Glutamatergic neuron (in vitro differentiated cells): ENCODE measurements around the gene CHTF8. TPM values are rescaled to one million over a fixed set of nuclear protein-coding genes. Genes with fewer than 3 reads are reported as not detected.
"Not testable (repeated sequence)": the region's sequence is repeated elsewhere in the genome, so short reads cannot be mapped to it uniquely, and the experiment has no call there.

ENCODE experiments used
- DNase-seq: peaks from one replicate; pipeline ENCODE4 v3.0.0; 2022
- H3K27ac Mint-ChIP-seq: one replicate; pipeline ENCODE4 v1.8.0; 2020; ENCODE audit warnings: mild to moderate bottlenecking, mixed read lengths, inconsistent platforms; ENCODE audit not compliant: unreplicated experiment
- H3K27me3 Mint-ChIP-seq: one replicate; pipeline ENCODE4 v1.8.0; 2020; ENCODE audit warnings: mild to moderate bottlenecking, moderate library complexity, mixed read lengths, inconsistent platforms; ENCODE audit not compliant: unreplicated experiment
- H3K36me3 Mint-ChIP-seq: one replicate; pipeline ENCODE4 v1.8.0; 2020; ENCODE audit warnings: mild to moderate bottlenecking, mixed read lengths, inconsistent platforms; ENCODE audit not compliant: unreplicated experiment
- H3K4me1 Mint-ChIP-seq: one replicate; pipeline ENCODE4 v1.8.0; 2020; ENCODE audit warnings: mild to moderate bottlenecking, low read depth, mixed read lengths, inconsistent platforms; ENCODE audit not compliant: unreplicated experiment
- H3K4me3 Mint-ChIP-seq: one replicate; pipeline ENCODE4 v1.8.0; 2020; ENCODE audit warnings: mild to moderate bottlenecking, mixed read lengths, inconsistent platforms; ENCODE audit not compliant: unreplicated experiment
- H3K9me3 Mint-ChIP-seq: one replicate; pipeline ENCODE4 v1.8.0; 2020; ENCODE audit warnings: mild to moderate bottlenecking, moderate library complexity, mixed read lengths, inconsistent platforms; ENCODE audit not compliant: unreplicated experiment
- CTCF ChIP-seq: fragments of 200-600 bp; sonication (generic); IDR thresholded peaks from one replicate; pipeline ENCODE4 v1.5.0; 2021; ENCODE audit not compliant: partially characterized antibody, unreplicated experiment
- total RNA-seq: library from RNA; stranded (reverse); fragmentation: NEBNext Ultra II Directional; extraction: Animal tissue kit (Norgen Biotek cat#: 25700); gene quantifications from one replicate; pipeline ENCODE4 v1.2.1, GENCODE V29; 2021; ENCODE audit not compliant: unreplicated experiment

Gene CHTF8
- total RNA-seq, 1 donor from 2014 or later = 116 TPM

GRCh38 chr16:69127966-69128510 is 4.3 kb downstream of the CHTF8 start:
- Mint-ChIP-seq H3K27ac (no peak overlapping the region), H3K9me3 (peaks cover 5% of the 10 kb centered on the region), H3K4me3 (no peak overlapping the region), H3K27me3 (peaks cover 6% of the 10 kb centered on the region), H3K4me1 (peaks cover 6% of the 10 kb centered on the region), H3K36me3 (no peaks in the 10 kb centered on the region)
- no peak for TF ChIP-seq CTCF
- DNase-seq = no peak

GRCh38 chr16:69126801-69127200 is 5.6 kb downstream of the CHTF8 start:
- H3K4me3 Mint-ChIP-seq, H3K27ac Mint-ChIP-seq, DNase-seq, H3K4me1 Mint-ChIP-seq, H3K9me3 Mint-ChIP-seq, H3K27me3 Mint-ChIP-seq, H3K36me3 Mint-ChIP-seq: not testable (repeated sequence)

DNA sequence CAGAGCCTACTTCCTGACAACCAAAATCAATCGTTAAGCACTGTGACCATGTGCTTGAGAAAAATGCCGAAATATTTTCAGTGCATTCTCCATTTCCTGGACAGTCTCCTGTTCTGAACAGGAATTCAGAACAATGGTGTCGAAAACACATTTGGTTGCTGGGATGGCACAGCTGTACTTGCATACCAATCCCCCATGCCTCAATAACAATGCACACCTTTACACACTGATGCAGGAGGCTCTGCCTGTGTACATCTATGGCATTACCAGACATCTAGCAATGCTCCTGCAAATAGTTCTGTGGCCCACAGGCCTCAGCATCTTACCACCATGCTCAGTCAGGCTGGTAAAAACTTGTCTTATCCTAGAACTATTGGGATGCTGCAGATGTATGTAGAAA is 6.2 kb downstream of the CHTF8 start:
- Mint-ChIP-seq H3K4me1 (peaks cover 6% of the 10 kb centered on the region), H3K36me3 (no peaks in the 10 kb centered on the region), H3K27me3 (no peaks in the 10 kb centered on the region), H3K4me3 (no peak overlapping the region), H3K27ac (no peak overlapping the region), H3K9me3 (no peaks in the 10 kb centered on the region)
- no peak for TF ChIP-seq CTCF
- no peak for DNase-seq

- H3K4me1 Mint-ChIP-seq, H3K4me3 Mint-ChIP-seq, H3K9me3 Mint-ChIP-seq, H3K27me3 Mint-ChIP-seq, H3K27ac Mint-ChIP-seq, DNase-seq, H3K36me3 Mint-ChIP-seq: not testable (repeated sequence)
Observed at GRCh38 chr16:69124961-69125360, 7.4 kb downstream of the CHTF8 start.

DNA sequence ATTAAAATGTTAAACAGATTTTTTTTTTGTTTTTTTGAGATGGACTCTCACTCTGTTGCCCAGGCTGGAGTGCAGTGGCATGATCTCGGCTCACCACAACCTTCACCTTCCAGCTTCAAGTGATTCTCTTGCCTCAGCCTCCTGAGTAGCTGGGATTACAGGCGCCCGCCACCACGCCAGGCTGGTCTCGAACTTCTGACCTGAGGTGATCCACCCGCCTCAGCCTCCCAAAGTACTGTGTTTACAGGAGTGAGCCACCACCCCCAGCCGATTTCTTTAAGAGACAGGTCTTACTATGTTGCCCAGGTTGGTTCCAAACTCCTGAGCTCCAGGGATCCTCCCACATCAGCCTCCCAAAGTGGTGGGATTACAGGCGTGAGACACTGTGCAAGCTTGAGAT is 8.0 kb downstream of the CHTF8 start:
- not testable (repeated sequence) for H3K4me1 Mint-ChIP-seq, H3K27ac Mint-ChIP-seq, H3K9me3 Mint-ChIP-seq, H3K27me3 Mint-ChIP-seq, H3K36me3 Mint-ChIP-seq, H3K4me3 Mint-ChIP-seq, DNase-seq

DNA sequence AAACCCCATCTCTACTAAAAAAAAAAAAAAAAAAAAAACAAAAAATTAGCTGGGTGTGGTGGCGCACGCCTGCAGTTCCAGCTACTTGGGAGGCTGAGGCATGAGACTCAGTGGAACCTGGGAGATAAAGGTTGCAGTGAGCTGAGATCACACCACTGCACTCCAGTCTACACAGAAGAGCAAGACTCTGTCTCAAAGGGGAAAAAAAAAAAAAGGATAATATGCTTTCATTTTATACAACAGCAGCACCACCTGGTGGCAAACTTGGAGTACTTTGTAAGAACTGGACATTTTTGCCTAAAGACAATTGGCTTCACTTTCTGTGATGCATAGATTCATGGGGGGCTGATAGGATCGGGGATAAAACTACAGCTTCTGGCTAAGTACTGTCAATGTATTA is 8.5 kb downstream of the CHTF8 start:
- Mint-ChIP-seq H3K4me1 (no peaks in the 10 kb centered on the region), H3K27me3 (no peaks in the 10 kb centered on the region), H3K4me3 (no peak overlapping the region), H3K36me3 (no peaks in the 10 kb centered on the region), H3K9me3 (no peaks in the 10 kb centered on the region), H3K27ac (no peak overlapping the region)
- TF ChIP-seq CTCF = peak; percentile 89
- peak; percentile 50 for DNase-seq
